Measurements from ENCODE around the gene CCDC106. TPM values are rescaled to one million over a fixed set of nuclear protein-coding genes. Genes with fewer than 3 reads are reported as not detected.

The CCDC106 gene
- total RNA-seq, 6 experiments from 2014 or later = 6.1 to 19.7 (median 9.8) TPM

DNA sequence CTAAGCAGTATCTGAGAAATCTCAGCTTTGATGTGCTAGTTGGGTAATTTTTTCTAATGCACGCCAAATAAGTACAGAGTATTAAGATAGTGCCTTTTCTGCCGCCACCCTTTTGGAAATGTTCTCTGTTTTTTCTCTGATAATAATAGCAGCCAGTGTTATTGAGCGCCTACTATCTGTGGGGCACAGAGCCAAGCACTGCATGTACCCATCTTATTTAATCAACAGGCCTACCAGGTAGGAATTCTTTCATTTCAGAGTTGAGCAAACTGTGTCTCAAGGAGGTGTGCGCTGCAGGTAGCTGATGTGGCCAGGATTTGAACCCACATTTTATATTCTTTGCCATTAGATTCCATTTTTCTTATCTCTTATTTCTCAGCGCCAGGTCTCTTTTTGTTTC, 28.4 kb downstream of the CCDC106 start:
- peak overlapping the region in 2 of 3 donors; percentile 29 to 77 for H3K27ac ChIP-seq
- peaks cover 0 to 36% (median 10%) of the 10 kb centered on the region in 4 donors for H3K36me3 ChIP-seq
- DNase-seq (peak in 1 of 3 donors; percentile 76), ATAC-seq (peak in 3 of 4 donors; percentile 3 to 34 (median 8))
- no peaks in the 10 kb centered on the region for H3K27me3 ChIP-seq
- no peak for TF ChIP-seq POLR2A (IDR thresholded peaks at IDR 0.05)
- TF ChIP-seq, protein P1, sequence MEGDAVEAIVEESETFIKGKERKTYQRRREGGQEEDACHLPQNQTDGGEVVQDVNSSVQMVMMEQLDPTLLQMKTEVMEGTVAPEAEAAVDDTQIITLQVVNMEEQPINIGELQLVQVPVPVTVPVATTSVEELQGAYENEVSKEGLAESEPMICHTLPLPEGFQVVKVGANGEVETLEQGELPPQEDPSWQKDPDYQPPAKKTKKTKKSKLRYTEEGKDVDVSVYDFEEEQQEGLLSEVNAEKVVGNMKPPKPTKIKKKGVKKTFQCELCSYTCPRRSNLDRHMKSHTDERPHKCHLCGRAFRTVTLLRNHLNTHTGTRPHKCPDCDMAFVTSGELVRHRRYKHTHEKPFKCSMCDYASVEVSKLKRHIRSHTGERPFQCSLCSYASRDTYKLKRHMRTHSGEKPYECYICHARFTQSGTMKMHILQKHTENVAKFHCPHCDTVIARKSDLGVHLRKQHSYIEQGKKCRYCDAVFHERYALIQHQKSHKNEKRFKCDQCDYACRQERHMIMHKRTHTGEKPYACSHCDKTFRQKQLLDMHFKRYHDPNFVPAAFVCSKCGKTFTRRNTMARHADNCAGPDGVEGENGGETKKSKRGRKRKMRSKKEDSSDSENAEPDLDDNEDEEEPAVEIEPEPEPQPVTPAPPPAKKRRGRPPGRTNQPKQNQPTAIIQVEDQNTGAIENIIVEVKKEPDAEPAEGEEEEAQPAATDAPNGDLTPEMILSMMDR (IDR thresholded peaks at IDR 0.05) = peak in 3 of 4 donors; percentile 21 to 39 (median 38)
- 14% methylated on average over 4 of the region's 5 CpGs for WGBS (ENCODE audit: insufficient coverage, low coverage, low lambda C conversion rate, missing lambda C conversion rate)
- no peaks in the 10 kb centered on the region for H3K9me3 ChIP-seq
- peaks cover 0 to 49% (median 26%) of the 10 kb centered on the region in 4 donors for H3K4me1 ChIP-seq
- intact Hi-C loops (cut with DNase I) = no loop called here
- H3K4me3 ChIP-seq = peak overlapping the region; percentile 64 to 97 (median 83)

DNA sequence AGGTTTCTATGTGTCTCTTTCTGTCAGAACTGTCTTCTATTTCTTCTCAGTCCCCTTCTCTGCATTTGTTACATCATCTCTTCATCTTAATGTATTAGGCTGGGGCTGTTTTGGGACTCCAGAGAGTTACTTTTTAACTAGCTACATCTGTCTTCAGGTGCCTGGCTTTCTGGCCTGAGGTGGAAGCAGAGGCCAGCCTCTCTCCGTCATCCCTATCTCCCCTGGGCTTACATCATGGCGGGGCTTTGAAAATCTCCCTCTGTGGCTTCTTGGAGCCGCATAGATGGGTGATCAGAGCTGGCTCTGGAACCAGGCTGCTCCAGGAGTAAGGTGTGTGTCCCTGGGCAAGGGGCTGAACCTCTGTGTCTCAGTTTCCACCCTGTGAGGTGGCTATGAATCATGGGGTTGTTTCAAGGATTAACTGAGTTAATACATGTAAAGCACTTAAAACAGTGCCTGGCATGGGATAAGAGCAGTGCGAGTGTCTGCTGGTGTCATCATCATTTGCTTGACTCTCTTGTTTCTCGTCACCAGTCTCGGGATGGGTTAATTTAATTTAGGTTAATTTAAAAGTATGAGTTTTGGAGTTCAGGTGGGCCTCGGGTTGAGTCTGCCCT, 29.0 kb downstream of the CCDC106 start:
- H3K36me3 ChIP-seq = peaks cover 0 to 36% (median 10%) of the 10 kb centered on the region in 4 donors
- peak overlapping the region in 2 of 3 donors; percentile 83 to 97 for H3K4me3 ChIP-seq
- H3K27ac ChIP-seq = peak overlapping the region; percentile 29 to 77 (median 43)
- TF ChIP-seq, protein P1 (IDR thresholded peaks at IDR 0.05) = no peak
- TF ChIP-seq POLR2A (IDR thresholded peaks at IDR 0.05) = no peak
- 58% methylated on average over 7 of the region's 7 CpGs for WGBS (ENCODE audit: insufficient coverage, low coverage, low lambda C conversion rate, missing lambda C conversion rate)
- no peak for DNase-seq
- no peak for ATAC-seq
- H3K27me3 ChIP-seq = no peaks in the 10 kb centered on the region
- no peaks in the 10 kb centered on the region for H3K9me3 ChIP-seq
- intact Hi-C loops (cut with DNase I) = no loop called here
- H3K4me1 ChIP-seq = peaks cover 0 to 56% (median 29%) of the 10 kb centered on the region in 4 donors

- Histone ChIP-seq H3K27me3 (no peaks in the 10 kb centered on the region), H3K27ac (peak overlapping the region; percentile 29 to 77 (median 43)), H3K4me3 (no peak overlapping the region), H3K4me1 (peaks cover 0 to 62% (median 30%) of the 10 kb centered on the region in 4 donors), H3K9me3 (no peaks in the 10 kb centered on the region), H3K36me3 (peaks cover 0 to 31% (median 10%) of the 10 kb centered on the region in 4 donors)
- peak in 1 of 3 donors; percentile 53 for DNase-seq
- ATAC-seq = peak in 3 of 4 donors; percentile 4 to 16 (median 6)
- WGBS (ENCODE audit: insufficient coverage, low coverage, low lambda C conversion rate, missing lambda C conversion rate) = 20% methylated on average over 3 of the region's 6 CpGs
- intact Hi-C loops (cut with DNase I) = no loop called here
- no peak for TF ChIP-seq POLR2A (IDR thresholded peaks at IDR 0.05)
- TF ChIP-seq, protein P1 (IDR thresholded peaks at IDR 0.05) = no peak
These were observed 29.6 kb downstream of the CCDC106 start for GRCh38 chr19:55677572-55678028.

GRCh38 chr19:55678121-55678671, 30.2 kb downstream of the CCDC106 start:
- H3K27me3 ChIP-seq = no peaks in the 10 kb centered on the region
- WGBS (ENCODE audit: insufficient coverage, low coverage, low lambda C conversion rate, missing lambda C conversion rate) = 50% methylated on average over 14 of the region's 21 CpGs
- DNase-seq = peak in 1 of 3 donors; percentile 71
- ATAC-seq = peak; percentile 17 to 42 (median 30)
- peaks cover 0 to 67% (median 33%) of the 10 kb centered on the region in 4 donors for H3K4me1 ChIP-seq
- H3K27ac ChIP-seq = peak overlapping the region; percentile 29 to 77 (median 43)
- no peak overlapping the region for H3K4me3 ChIP-seq
- TF ChIP-seq, protein P1 (IDR thresholded peaks at IDR 0.05) = no peak
- H3K9me3 ChIP-seq = no peaks in the 10 kb centered on the region
- intact Hi-C loops (cut with DNase I) = no loop called here
- H3K36me3 ChIP-seq = peaks cover 0 to 25% (median 10%) of the 10 kb centered on the region in 4 donors
